CD4-positive, alpha-beta T cell treated with Interleukin-17A for 4 hours (primary cell): ENCODE results near the gene SH3TC1.

Experiments
- DNase-seq: peaks from one replicate; pipeline ENCODE4 v3.0.0-alpha.2; 2020; ENCODE audit warnings: mixed read lengths

SH3TC1 gene

DNA sequence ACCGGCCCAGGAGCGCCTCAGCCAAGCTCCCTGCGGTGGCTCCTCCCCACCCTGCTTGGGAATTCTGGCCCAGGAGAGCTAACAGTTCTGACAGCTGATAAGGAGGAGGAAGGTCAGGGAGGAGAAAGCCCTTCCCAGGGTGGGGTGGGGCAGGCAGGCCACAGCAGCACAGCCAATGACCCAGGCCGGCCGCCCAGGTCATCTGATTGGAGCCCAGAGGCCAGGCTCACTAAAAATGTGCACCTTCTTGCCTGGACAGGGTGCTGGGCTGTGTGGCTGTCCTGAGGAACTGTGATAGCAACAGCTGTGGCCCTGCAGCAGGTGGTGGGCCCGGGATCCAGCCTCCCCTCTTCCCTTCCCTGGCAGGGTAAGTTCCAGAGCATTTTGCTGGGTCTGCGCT is 17.2 kb upstream of the SH3TC1 start:
- no peak for DNase-seq

DNA sequence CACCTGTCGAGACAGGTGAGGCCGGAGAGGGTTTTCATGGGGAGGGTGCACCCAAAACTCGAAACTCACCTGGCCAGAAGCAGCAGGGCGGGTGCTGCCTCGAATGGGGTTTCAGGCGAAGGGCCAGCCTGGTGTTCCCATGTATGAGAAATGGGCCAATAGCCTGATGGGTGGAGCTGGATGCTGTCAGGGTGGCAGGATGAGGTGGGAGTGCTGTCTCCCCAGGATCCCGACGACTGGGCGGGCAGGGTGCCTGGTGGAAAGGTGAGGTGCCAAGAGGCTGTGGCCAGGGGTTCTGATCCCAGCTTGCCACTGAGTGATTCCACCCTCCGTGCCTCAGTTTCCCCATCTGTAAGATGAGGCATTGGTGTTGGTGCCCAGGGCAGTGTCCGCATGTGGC is 16.8 kb upstream of the SH3TC1 start:
- no peak for DNase-seq

DNA sequence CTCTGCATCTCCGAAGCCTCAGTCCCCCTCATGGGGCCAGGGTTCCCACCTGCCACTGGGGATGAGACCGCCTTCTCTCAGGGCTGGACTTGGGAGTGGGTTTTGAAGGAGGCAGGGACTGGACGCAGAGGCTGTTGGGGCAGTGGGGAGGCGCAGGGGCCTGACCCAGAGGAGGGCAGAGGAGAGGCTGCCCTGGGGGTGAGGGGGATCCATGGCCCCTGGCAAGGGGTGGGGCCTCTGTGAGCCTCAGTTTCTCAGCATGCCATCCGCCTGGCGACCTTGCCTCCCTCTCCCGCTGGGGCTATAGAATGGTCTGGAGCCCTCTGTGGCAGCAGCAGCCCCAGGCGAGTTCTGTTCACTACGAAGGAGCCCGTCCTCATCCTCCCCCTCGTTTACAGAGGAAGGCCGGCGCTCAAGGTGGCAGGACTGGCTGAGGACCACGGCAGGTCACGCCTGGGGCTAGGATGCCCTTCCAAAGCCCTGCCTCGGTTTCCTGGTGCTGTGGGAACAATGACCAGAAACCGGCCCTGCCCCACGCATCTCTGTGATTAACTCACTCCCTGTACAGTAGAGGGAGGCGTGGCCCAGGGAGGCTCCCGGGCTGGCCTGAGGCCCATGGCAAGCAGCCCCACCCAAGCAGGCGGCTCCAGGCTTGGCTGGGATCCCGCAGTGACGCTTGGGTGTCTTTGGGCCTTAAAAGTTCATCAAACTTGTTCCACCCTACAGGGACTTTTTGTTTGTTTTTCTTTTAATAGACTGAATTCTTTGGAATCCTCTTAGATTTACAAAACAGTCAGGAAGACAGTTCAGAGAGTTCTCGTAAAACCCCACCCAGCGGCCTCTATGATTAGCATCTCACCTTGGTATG is 16.0 kb upstream of the SH3TC1 start:
- no peak for DNase-seq

DNA sequence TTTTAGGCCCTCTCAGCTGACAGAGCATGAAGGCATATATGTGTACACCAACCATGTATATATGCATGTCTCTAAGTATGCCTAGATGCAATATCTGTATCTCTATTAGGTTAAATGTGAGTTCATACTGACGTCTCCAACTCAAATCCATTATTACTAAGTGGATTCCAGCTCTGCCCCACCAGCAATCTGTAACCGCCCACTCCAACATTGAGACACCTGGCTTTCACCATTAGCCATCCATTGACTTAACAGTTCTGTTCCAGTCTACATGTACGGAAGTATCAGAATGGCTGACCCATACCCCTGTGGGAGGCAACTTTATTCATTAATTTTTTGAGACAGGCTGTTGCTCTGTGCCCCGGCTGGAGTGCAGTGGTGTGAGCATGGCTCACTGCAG is 15.0 kb upstream of the SH3TC1 start:
- no peak for DNase-seq

DNA sequence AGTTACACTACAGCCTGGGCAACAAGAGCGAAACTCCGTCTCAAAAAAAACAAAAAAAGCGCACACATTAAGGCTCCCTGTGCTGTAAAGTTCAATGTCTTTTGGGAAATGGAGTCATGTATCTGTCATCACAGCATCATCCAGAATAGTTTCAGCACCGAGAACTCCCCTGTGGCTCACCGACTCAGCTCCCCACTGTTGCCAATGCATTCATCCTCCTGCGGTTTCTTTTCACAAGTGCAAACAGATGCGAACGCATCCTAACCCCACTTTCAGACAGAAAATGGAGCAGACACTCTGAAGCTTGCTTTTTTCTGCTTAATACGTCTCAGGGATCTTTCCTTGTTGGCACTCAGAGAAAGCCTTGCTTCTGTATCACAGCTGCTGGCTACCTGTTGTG is 13.8 kb upstream of the SH3TC1 start:
- DNase-seq = no peak

DNA sequence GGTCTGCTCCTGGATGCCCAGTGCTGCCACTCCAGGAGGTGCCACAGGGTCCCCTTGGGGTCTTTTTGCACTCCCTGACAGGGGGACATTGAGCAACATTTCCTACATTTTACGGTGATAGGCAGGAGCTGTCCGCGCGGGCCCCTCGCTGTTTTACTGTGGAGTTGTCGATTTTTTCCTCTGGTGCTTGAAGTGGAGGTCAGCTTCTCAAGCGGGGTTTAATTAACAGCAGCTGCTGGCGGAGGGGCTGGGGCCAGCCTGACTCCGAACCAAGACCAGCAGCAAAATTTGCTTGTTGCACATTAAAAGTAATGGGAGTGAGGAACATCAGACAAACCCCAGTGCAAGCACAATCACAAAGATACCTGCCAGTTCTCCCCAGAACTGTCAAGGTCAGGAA is 13.2 kb upstream of the SH3TC1 start:
- no peak for DNase-seq

DNA sequence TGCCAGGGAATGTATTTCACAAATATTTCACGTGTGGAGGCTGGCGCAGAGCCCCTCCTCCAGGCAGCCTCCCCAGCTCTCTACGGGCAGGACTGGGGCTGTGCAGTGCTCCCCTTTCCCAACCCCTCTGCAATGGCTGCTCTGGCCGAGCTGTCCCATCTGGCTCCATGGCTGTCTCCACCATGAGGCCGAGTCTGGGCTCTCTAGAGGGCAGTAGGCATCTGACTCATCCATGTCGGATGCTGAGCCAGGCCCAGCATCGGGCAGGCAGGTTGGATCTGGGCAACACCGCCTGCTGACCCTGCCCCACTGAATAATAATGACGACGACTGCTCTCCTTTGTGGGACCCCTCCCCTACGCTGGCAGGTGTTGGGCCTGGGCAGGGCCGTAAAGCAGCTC is 11.0 kb upstream of the SH3TC1 start:
- DNase-seq = no peak

DNA sequence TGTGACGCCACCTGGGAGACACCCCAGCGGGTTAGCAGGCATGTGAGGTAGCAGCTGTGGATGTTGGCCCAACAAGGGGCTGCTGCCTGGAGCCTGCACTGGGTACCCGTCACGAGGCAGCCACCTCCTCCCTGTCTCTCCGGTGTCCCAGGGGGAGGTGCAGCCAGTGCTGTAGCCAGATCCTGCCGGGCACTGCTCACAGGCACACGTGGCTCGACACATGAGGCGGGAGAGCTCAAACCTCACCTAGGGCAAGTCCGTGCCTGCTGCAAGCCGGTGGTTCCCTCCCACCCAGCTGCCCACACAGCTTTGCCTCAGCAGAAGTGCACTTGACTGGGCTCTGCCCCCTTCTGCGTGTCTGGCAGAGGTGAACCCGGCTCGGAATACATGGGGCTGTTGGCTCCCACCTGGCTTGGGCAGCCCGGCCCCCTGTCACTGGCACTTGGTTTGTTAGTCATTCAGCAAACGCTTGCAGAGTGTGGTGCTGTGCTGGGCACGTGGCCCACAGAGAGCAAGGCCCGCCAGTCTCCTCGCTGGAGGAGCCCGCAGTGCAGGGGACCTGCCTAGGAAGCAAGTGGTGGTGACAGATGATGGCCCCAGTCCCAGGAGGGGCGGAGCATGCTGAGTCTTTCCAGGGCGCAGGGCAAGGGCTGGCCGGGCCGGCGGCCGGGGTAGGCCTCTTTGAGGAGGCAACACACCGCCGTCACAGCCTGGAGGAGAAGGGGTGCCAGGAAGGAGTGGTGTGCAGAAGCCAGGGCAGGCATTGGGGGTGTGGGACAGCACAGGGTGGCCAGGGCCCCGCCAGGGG is 10.1 kb upstream of the SH3TC1 start:
- no peak for DNase-seq

DNA sequence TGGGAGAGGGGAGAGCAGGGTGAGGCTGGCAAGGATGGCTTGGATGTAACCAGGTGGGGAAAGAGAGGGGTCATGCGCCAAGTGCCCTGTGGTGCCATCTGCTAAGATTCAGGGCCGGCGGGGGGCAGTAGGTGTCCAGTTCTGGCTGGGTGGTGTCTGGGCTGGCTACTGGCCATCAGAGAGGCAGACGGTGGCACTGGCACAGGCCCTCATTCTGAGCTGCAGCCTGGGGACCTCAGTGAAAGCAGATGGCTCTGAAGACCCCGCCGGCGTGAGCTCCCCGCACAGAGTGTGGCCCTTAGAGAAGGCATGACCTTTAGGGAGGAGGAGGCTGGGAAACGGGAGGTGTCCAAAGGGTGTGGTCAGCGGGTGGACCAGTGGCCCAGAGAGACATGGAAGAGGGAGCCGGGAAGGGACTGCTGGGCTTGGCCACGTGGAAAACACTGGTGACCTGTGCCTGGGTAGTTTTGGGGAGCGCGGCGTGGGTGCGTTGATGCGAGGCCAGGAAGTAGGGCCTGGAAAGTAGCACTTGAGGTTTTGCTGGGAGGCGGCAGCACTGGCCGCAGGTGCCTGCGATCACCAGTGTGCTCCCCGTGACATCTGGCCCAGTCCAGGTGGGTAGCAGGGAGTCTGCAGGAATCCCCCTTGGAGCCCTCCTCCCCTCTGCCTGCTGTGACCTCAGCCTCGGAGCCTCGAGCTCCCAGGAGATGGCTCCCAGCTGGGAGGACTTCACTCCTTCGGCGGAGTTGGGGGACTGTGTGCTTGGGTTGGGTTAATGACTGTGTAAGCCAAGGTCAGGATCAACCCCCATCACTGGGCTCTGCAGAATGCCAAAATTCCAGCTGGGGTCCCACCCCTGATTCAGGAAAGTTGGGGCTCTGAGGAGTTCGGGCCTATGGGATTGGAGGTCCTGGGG is 9.3 kb upstream of the SH3TC1 start:
- no peak for DNase-seq

DNA sequence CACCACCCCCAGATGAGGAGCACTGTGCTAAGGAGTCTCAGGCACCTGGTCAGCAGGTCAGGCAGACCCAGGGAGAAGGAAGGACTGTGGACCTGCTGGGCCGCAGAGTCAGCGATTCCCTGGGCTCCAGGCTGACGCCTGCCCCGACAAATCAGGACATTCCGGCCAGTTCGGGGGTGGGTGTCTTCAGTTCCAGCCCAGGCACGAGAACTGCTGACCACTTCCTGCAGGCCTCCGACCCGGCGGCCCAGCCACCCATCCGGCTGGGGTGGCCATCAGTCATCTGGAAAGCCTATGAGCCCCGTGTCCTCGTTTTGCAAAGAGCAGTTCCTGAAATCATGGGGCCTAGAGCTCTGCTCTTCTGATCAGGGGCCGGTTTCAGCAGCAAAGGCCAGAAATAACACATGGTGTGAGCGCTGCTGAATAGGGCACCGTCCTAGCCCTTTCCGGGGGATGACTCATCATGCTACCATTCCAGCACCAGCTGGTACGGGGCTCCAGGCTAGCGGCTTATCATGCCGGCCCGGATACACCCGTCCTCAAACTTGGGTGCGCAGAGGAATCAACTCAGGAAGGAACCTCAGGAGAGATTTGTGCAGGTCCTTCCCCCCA is 7.8 kb upstream of the SH3TC1 start:
- DNase-seq = no peak

DNA sequence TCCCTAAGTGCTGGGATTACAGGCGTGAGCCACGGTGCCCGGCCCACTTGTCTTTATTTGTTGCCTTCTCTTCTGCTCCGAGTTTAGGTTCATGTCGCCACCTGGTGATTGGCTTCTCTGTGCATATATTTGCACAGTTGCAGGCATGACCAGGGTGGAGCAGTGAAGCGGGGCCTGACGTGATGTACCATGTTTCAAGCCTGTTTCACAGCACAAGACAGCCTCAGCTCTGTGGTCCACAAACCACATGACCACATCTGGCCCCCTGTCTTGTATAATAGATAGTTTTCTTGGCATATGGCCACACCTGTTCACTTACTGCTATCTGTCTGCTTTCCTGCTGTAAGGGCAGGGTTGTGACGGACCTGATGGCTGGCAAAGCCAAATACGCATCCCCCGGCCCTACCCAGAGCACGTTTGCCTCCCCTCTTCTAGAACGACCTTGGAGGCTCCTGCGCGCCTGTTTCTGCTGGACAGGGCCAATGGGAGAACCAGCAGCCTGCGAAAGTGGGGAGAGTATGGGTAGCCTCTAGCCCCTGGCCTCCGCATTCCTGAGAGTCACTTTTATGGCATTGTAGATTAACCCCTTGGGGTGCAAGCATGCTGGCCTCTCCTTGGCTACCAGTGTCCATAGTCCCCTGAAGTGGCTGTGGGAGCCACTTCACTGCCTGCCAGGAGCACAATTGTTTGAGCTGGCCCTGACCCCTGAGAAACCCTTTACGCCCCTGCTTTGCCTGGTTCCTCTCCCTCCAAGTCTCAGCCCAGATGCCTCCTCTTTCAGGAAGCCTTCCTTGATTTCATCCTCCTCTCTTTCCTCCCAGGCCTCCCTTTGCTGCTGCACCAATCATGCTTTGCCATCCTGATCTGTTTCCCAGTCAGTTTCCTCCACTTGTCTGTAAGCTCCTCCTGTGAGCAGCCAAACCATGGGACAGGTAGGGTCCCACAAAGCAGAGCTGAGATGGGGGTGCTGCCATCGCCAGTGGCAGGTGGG is 6.0 kb upstream of the SH3TC1 start:
- DNase-seq = peak; percentile 46

DNA sequence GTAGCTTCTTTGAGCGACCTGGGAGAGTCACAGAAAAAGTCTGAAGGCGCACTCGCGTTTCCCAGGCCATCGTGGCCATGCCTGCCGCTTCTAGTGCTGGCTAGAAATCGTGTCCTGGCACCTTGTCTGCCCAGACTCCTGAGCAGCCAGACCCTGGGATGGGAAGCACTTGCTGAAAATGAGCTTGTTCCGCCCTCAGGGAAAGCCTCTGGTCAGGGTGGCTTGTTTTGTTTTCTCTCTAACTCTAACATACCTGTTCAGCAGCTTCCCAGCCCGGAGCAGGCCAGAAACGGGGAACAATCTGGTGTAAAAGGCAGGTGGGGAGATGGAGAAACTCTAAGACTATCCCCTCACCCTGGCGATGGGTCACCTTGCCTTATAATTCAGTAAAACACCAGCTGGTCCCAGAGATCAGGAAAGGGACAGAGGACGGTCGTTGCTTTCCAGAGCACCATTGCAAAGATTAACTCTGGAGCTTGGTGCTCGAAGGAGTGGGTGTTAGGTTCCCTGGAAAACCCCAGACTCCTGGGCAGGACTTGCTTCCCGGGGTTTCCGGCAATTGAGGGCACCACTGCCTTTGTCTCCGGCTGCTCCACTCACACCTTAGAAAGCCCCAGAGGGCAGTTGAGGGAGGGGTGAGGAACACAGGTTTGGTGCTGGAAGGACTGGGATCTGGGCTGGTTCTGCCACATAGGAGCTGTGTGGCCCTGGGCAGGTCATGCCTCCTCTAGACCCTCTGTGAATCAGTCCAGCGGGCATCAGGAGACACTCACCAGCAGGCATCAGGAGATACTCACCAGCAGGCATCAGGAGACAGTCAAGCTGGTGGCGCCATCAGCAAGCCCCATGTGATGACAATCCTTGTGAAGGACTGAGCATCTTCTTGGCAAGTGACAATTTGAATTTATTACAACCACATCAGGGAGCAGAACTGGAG is 4.5 kb upstream of the SH3TC1 start:
- no peak for DNase-seq

DNA sequence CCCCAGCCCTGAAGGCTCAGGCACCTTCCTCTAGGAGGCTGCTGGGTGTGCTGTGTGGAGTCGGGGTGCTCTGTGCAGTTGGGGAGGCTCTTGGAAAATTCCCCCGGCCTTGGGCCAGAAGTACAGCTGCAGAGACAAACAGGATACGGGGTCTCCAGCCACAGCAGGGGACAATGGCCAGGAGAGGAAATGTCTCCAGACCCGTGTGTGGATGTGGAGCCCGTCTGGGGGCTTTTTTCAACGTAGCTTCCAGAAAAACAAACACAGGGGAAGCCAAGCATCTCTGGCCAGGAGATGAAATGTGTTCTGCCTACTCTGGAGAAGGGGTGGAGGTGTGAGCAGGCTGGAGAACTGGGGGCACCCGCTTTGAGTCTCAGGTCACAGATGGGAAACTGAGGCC is 3.7 kb upstream of the SH3TC1 start:
- no peak for DNase-seq

DNA sequence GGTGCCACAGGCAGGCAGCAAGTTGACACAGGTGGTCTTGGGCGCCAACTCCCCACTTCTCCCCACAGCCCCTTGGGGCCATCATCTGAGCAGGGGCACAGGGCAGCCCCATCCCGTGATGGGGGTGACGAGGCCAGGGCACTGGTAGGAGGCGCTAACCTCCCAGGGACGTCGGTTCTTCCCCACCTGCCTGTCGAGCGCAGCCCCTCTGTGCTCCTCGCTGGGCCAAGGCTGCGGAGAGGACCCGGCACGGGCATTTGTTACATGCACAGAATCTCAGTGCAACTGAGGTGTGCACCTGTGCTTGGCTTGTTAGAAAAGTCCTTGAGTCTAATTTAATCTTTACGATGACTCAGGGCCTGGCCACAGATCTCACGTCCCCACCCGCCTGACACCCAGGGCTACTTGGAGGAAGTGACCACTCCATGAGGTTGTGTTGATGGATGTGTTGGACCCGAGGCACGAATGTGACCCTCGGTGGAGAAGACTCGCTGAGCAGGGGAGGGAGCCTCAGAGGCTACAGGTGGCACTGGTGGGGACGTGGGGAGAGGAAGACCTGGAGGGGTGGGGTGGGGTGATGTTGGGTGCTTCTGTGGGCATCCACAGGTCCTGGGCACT is 3.1 kb upstream of the SH3TC1 start:
- DNase-seq = no peak

DNA sequence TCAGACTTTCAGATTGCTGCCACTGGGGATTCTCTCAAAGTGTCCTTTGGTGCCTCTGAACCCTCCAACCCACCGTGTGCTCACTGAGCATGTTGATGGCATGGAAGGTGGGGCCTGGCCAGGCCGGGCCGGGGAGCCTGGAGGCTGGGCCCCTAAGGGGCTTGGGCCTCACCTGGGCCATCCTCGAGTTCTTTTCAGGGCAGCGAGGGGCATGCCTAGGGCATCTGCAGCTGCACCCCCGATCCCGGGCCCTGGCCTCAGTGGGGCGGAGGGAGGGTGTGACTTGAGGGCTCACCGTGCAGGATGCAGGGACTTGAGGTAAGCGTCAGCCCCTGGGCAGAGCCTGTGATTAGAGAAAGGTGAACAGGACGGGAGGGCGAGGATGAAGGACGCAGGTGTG is 1.6 kb upstream of the SH3TC1 start:
- no peak for DNase-seq

DNA sequence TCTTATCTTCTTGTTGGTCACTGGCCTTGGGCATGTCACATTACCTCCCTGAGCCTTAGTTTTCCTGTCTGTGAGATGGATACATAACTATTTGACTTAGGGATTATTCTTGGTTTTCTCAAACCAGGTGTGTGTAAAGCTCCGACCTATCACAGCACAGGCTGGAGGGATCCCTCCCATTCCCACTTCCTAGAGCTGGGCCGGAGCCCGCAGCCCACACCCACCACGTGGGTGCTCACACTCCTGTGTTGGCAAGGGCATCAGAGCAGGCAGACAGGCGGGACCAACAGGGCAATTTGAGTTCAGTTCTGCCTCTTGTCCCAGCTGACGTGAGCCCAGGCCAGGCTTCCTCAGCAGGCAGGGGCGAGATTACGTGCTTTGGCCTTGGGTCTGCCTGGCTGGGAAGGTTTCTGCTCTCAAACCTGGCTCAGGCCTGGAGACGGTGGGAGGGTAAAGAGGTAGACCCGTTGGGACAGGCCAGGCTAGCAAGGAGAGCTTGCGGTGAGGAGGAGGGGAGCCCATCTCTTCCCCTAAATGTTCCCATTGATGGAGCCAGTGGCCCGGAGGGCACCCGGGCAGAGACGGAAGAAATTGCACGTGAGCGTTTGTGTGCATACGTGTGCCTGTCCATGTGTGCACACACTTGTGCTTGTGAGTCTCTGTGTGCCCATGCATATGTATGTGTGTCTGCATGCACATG is 734 bp upstream of the SH3TC1 start:
- DNase-seq = no peak

DNA sequence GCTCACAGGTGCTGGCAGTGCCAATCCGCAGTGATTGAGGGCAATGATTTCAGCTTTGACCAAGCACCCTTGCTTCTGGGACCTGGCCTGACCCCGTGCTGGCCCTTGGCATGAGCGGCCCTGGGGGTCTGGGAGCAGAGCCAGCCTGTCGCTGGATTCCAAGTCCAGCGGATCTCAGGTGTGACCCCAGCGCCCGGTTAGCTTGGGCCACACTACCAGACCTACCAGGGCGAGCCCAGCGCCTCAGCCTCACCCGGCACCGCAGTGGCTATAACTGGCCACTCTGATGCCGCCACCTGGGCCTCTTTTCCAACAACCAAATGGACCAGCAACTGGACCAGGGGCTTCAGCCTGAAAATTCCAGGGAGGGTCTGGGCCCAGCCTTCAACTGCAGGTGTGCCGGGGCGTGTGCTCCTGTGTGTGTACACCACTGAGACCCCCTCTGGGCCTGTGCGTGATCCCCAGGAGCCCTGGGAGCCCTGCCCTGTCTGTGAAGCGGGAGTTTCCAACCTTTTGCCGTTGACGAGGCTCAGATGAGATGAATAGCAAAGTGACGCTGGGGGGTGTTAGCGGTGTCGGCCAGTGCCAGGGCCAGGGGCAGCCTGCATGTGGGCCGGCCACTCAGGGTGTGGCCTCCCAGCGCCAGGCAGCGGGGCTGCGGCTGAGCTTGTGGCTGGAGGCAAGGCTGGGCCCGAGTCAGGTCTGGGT is 658 bp downstream of the SH3TC1 start:
- peak; percentile 21 for DNase-seq

DNA sequence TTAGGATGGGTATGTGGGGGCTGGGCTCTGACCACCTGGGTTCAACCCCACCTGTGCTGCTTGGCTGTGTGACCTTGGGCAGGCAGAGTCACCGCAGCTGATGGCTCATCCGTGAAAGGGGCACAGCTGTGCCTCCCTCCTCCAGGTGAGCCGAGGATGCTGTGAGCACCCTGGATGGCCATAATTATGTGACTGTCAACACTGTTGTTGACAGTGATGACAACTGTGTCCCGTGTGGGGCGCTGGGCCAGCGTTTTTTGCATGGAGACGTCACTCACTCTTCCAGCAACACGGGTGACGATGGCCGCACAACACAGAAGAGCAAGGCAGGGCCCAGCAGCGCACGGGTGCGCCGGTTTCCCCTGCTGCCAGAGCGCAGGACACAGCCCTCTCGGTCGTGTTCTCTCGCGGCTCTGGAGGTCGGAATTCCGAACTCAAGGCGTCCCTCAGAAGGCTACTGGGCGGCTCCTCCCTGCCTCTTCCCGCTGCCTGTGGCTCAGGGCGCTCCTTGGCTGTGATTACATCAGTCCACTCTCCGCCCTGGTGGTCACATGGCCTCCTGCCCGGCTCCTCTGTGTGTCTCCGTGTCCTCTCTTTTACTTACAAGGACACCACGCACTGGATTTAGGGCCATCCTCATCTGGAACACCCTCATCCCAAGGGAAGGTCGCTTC is 1.3 kb downstream of the SH3TC1 start:
- DNase-seq = peak; percentile 54
